Liver (tissue), 9 donors: ENCODE measurements around the gene HEPHL1. TPM values are rescaled to one million over a fixed set of nuclear protein-coding genes. Genes with fewer than 3 reads are reported as not detected.

Experiments used
- DNase-seq: peaks from one replicate; pipeline ENCODE4 v3.0.0-alpha.2; 2017; ENCODE audit warnings: low spot score
- H3K27ac ChIP-seq, 2 donors: one replicate each; pipeline ENCODE4 v1.7.0; 2013; ENCODE audit warnings: inconsistent platforms in 2 of 2, low read length in 2 of 2, control low read depth in 1 of 2, low read depth in 1 of 2, mild to moderate bottlenecking in 1 of 2
- H3K27me3 ChIP-seq, 4 donors: one replicate each; pipeline versions ENCODE4 v1.6.1 to v1.7.0; 2013; ENCODE audit warnings: low read length in 3 of 4, inconsistent platforms in 1 of 4, mild to moderate bottlenecking in 1 of 4, moderate library complexity in 1 of 4; ENCODE audit not compliant: control insufficient read depth in 4 of 4, insufficient read depth in 4 of 4
- H3K36me3 ChIP-seq, 4 donors: one replicate each; pipeline versions ENCODE4 v1.6.1 to v1.7.0; 2013; ENCODE audit warnings: low read length in 3 of 4, mild to moderate bottlenecking in 3 of 4, low read depth in 1 of 4, moderate library complexity in 1 of 4; ENCODE audit not compliant: control insufficient read depth in 4 of 4, insufficient read depth in 3 of 4
- H3K4me1 ChIP-seq, 4 donors: one replicate each; pipeline versions ENCODE4 v1.6.1 to v1.7.0; 2013; ENCODE audit warnings: low read length in 3 of 4, mild to moderate bottlenecking in 3 of 4, moderate library complexity in 1 of 4; ENCODE audit not compliant: control insufficient read depth in 4 of 4, insufficient read depth in 4 of 4
- H3K4me3 ChIP-seq, 3 donors: one replicate each; pipeline versions ENCODE4 v1.6.1 to v1.7.0; 2013; ENCODE audit warnings: low read length in 3 of 3, control low read depth in 1 of 3, low read depth in 1 of 3, mild to moderate bottlenecking in 1 of 3
- H3K9ac ChIP-seq, 2 donors: one replicate each; pipeline ENCODE4 v1.7.0; 2013; ENCODE audit warnings: low read length in 2 of 2, mild to moderate bottlenecking in 2 of 2, moderate library complexity in 2 of 2, control low read depth in 1 of 2, low read depth in 1 of 2
- H3K9me3 ChIP-seq, 4 donors: one replicate each; pipeline versions ENCODE4 v1.6.1 to v1.7.0; 2013; ENCODE audit warnings: low read length in 3 of 4; ENCODE audit not compliant: control insufficient read depth in 4 of 4
- EGR1 ChIP-seq, 2 donors: IDR thresholded peaks; 2 replicates each; pipeline ENCODE4 v1.6.1; 2016 to 2018; ENCODE audit warnings: antibody characterized with exemption in 2 of 2, low read depth in 2 of 2
- FOXA2 ChIP-seq: IDR thresholded peaks from 2 replicates; pipeline ENCODE4 v1.6.1; 2016; ENCODE audit warnings: antibody characterized with exemption
- GABPA ChIP-seq, 2 donors: IDR thresholded peaks in 1 of 2; conservative IDR thresholded peaks in 1 of 2; 2 replicates each; pipeline ENCODE4 v1.6.1; 2016; ENCODE audit warnings: antibody characterized with exemption in 2 of 2, mild to moderate bottlenecking in 1 of 2, moderate library complexity in 1 of 2
- HNF4A ChIP-seq, 2 donors: conservative IDR thresholded peaks; 2 replicates each; pipeline ENCODE4 v1.6.1; 2016; ENCODE audit warnings: antibody characterized with exemption in 2 of 2, mild to moderate bottlenecking in 2 of 2
- HNF4G ChIP-seq: IDR thresholded peaks from 2 replicates; pipeline ENCODE4 v1.6.1; 2016; ENCODE audit warnings: antibody characterized with exemption
- NR2F2 ChIP-seq: IDR thresholded peaks from 2 replicates; pipeline ENCODE4 v1.6.1; 2016; ENCODE audit warnings: antibody characterized with exemption
- RAD21 ChIP-seq, 2 donors: IDR thresholded peaks; 2 replicates each; pipeline ENCODE4 v1.6.1; 2016; ENCODE audit warnings: antibody characterized with exemption in 2 of 2, mild to moderate bottlenecking in 2 of 2
- REST ChIP-seq: IDR thresholded peaks from 2 replicates; pipeline ENCODE4 v1.6.1; 2016; ENCODE audit warnings: antibody characterized with exemption, mild to moderate bottlenecking
- RXRA ChIP-seq, 2 donors: IDR thresholded peaks; 2 replicates each; pipeline ENCODE4 v1.6.1; 2017 to 2018; ENCODE audit warnings: antibody characterized with exemption in 2 of 2, mild to moderate bottlenecking in 1 of 2
- SP1 ChIP-seq: IDR thresholded peaks from 2 replicates; pipeline ENCODE4 v1.6.1; 2018; ENCODE audit warnings: antibody characterized with exemption, mild to moderate bottlenecking
- YY1 ChIP-seq: IDR thresholded peaks from 2 replicates; pipeline ENCODE4 v1.6.1; 2016; ENCODE audit warnings: antibody characterized with exemption, mild to moderate bottlenecking
- WGBS: extraction: QIAGEN DNeasy Blood & Tissue Kit; methylation state at CpG from one replicate; pipeline ENCODE4 v1.1.7; 2013; 5-methylcytosine and 5-hydroxymethylcytosine counted together
- polyA plus RNA-seq, 2 donors: library from polyadenylated mRNA; stranded (reverse) in 1 of 2; unstranded in 1 of 2; fragments of 200-250 nt in 1 of 2; fragments of >200 nt in 1 of 2; fragmentation: Nextera tagmentation in 1 of 2; extraction: Ambion mirVana in 1 of 2; gene quantifications; one replicate each; pipeline versions ENCODE4 v1.2.1 to v1.2.3, GENCODE V29; 2013 to 2015
- total RNA-seq, 2 donors: library from RNA; depleted of rRNA; stranded (reverse); fragments of >200 nt; gene quantifications; one replicate each; pipeline ENCODE4 v1.2.3, GENCODE V29; 2014
- TF ChIP-seq, protein P1 (sequence below): IDR thresholded peaks from 2 replicates; pipeline ENCODE4 v1.6.1; 2016; ENCODE audit warnings: antibody characterized with exemption
- TF ChIP-seq, protein P2 (sequence below): IDR thresholded peaks from 2 replicates; pipeline ENCODE4 v1.6.1; 2016; ENCODE audit warnings: antibody characterized with exemption
- TF ChIP-seq, protein P3 (sequence below): IDR thresholded peaks from 2 replicates; pipeline ENCODE4 v1.6.1; 2016; ENCODE audit warnings: antibody characterized with exemption
- donor health status: healthy.
- donor health status: healthy.
- donor health status: healthy.
- donor health status: healthy.
- donor health status: healthy.

Gene HEPHL1
- total and polyA plus RNA-seq, 4 donors: 0.19 TPM; not detected in 3

GRCh38 chr11:94066901-94067429 lies 45.8 kb downstream of the HEPHL1 start:
- 73% methylated on average over 3 of the region's 3 CpGs for WGBS
- Histone ChIP-seq H3K9ac (no peak overlapping the region), H3K36me3 (no peaks in the 10 kb centered on the region), H3K9me3 (no peaks in the 10 kb centered on the region), H3K4me1 (no peaks in the 10 kb centered on the region), H3K4me3 (no peak overlapping the region), H3K27ac (no peak overlapping the region), H3K27me3 (no peaks in the 10 kb centered on the region)
- no peak for DNase-seq
- TF ChIP-seq SP1 (no peak), NR2F2 (no peak), YY1 (no peak)

GRCh38 chr11:94068764-94069163 lies 47.6 kb downstream of the HEPHL1 start:
- Histone ChIP-seq H3K4me3 (no peak overlapping the region), H3K36me3 (no peaks in the 10 kb centered on the region), H3K4me1 (no peaks in the 10 kb centered on the region), H3K27ac (no peak overlapping the region), H3K27me3 (no peaks in the 10 kb centered on the region), H3K9ac (no peak overlapping the region), H3K9me3 (no peaks in the 10 kb centered on the region)
- WGBS: 79% methylated on average over 2 of the region's 2 CpGs
- no peak for TF ChIP-seq GABPA (IDR thresholded peaks at IDR 0.05 in 1 of 2, conservative IDR thresholded peaks at IDR 0.05 in 1 of 2)
- TF ChIP-seq, protein P1, sequence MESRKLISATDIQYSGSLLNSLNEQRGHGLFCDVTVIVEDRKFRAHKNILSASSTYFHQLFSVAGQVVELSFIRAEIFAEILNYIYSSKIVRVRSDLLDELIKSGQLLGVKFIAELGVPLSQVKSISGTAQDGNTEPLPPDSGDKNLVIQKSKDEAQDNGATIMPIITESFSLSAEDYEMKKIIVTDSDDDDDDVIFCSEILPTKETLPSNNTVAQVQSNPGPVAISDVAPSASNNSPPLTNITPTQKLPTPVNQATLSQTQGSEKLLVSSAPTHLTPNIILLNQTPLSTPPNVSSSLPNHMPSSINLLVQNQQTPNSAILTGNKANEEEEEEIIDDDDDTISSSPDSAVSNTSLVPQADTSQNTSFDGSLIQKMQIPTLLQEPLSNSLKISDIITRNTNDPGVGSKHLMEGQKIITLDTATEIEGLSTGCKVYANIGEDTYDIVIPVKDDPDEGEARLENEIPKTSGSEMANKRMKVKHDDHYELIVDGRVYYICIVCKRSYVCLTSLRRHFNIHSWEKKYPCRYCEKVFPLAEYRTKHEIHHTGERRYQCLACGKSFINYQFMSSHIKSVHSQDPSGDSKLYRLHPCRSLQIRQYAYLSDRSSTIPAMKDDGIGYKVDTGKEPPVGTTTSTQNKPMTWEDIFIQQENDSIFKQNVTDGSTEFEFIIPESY: no peak
- no peak for TF ChIP-seq YY1
- DNase-seq: no peak

GRCh38 chr11:94077552-94078293 lies 56.6 kb downstream of the HEPHL1 start:
- Histone ChIP-seq H3K9ac (no peak overlapping the region), H3K9me3 (no peaks in the 10 kb centered on the region), H3K4me3 (no peak overlapping the region), H3K27me3 (no peaks in the 10 kb centered on the region), H3K36me3 (no peaks in the 10 kb centered on the region), H3K4me1 (no peaks in the 10 kb centered on the region), H3K27ac (no peak overlapping the region)
- WGBS: 74% methylated on average over 2 of the region's 2 CpGs
- no peak for DNase-seq
- TF ChIP-seq RXRA (IDR thresholded peaks at IDR 0.05): no peak
- TF ChIP-seq, protein P2, sequence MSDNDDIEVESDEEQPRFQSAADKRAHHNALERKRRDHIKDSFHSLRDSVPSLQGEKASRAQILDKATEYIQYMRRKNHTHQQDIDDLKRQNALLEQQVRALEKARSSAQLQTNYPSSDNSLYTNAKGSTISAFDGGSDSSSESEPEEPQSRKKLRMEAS: no peak
- no peak for TF ChIP-seq HNF4A (conservative IDR thresholded peaks at IDR 0.05)
- TF ChIP-seq HNF4G: no peak
- TF ChIP-seq REST: no peak
- TF ChIP-seq NR2F2: no peak
- TF ChIP-seq FOXA2: no peak
- TF ChIP-seq YY1: no peak
- TF ChIP-seq, protein P3, sequence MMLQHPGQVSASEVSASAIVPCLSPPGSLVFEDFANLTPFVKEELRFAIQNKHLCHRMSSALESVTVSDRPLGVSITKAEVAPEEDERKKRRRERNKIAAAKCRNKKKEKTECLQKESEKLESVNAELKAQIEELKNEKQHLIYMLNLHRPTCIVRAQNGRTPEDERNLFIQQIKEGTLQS: no peak
- TF ChIP-seq EGR1 (IDR thresholded peaks at IDR 0.05; ENCODE audit: low read depth in 2 of 2): no peak
- TF ChIP-seq RAD21 (IDR thresholded peaks at IDR 0.05): no peak
- TF ChIP-seq SP1: no peak
